Measurements from ENCODE around the gene HMG20B.

HMG20B gene

DNA sequence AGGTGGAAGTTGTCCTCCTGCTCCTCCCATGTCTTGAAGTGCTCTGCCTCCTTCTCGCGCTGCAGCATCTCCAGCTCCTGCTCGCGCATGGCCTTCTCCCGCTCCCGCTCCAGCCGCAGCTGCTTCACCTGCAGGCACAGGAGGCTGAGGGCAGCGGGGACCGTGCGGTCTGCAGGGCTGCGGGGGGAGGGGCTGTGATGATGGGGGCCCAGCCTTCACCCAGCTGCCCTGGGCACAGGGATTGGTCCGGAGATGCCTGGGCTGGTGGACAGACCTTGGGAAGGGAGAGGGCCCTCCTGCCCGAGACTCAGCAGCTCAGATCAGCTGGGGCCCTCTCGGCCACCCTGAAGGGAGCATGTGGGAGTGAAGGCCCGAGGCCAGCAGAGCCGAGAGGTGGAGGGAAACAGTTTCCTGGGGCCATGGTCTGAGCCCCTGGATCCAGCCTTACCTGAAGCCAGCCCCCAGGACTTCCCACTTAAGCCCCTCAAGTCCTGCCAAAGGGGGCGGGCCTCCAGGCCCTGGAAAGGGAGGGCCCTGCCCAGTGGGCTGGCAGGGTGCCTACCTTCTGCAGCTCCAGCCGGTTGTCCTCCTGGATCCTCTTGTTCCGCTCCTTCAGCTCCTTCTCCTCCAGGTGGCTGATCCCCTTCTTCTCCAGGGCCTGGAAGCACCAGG lies 47.5 kb downstream of the HMG20B start:
- TF ChIP-seq FOXM1 (IDR thresholded peaks at IDR 0.05; ENCODE audit: borderline replicate concordance, low read depth) (no peak), EGR1 (IDR thresholded peaks at IDR 0.05) (no peak), TCF12 (IDR thresholded peaks at IDR 0.05; ENCODE audit: low read depth) (no peak), RAD21 (IDR thresholded peaks at IDR 0.05; ENCODE audit: low read depth) (no peak), TAF1 (IDR thresholded peaks at IDR 0.05; ENCODE audit: low read depth) (no peak), ZBTB7A (IDR thresholded peaks at IDR 0.05; ENCODE audit: low read depth) (no peak), EP300 (IDR thresholded peaks at IDR 0.05; ENCODE audit: borderline replicate concordance) (no peak), TEAD4 (IDR thresholded peaks at IDR 0.05) (no peak), NFIC (IDR thresholded peaks at IDR 0.05) (no peak), YY1 (IDR thresholded peaks at IDR 0.05; ENCODE audit: low read depth) (no peak), CREB1 (IDR thresholded peaks at IDR 0.05; ENCODE audit: low read depth) (no peak), CEBPB (IDR thresholded peaks at IDR 0.05) (no peak)
- TF ChIP-seq, protein P1, sequence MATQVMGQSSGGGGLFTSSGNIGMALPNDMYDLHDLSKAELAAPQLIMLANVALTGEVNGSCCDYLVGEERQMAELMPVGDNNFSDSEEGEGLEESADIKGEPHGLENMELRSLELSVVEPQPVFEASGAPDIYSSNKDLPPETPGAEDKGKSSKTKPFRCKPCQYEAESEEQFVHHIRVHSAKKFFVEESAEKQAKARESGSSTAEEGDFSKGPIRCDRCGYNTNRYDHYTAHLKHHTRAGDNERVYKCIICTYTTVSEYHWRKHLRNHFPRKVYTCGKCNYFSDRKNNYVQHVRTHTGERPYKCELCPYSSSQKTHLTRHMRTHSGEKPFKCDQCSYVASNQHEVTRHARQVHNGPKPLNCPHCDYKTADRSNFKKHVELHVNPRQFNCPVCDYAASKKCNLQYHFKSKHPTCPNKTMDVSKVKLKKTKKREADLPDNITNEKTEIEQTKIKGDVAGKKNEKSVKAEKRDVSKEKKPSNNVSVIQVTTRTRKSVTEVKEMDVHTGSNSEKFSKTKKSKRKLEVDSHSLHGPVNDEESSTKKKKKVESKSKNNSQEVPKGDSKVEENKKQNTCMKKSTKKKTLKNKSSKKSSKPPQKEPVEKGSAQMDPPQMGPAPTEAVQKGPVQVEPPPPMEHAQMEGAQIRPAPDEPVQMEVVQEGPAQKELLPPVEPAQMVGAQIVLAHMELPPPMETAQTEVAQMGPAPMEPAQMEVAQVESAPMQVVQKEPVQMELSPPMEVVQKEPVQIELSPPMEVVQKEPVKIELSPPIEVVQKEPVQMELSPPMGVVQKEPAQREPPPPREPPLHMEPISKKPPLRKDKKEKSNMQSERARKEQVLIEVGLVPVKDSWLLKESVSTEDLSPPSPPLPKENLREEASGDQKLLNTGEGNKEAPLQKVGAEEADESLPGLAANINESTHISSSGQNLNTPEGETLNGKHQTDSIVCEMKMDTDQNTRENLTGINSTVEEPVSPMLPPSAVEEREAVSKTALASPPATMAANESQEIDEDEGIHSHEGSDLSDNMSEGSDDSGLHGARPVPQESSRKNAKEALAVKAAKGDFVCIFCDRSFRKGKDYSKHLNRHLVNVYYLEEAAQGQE (IDR thresholded peaks at IDR 0.05; ENCODE audit: low read depth) = no peak
- TF ChIP-seq, protein P2, sequence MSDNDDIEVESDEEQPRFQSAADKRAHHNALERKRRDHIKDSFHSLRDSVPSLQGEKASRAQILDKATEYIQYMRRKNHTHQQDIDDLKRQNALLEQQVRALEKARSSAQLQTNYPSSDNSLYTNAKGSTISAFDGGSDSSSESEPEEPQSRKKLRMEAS (IDR thresholded peaks at IDR 0.05) = no peak
- TF ChIP-seq, protein P3, sequence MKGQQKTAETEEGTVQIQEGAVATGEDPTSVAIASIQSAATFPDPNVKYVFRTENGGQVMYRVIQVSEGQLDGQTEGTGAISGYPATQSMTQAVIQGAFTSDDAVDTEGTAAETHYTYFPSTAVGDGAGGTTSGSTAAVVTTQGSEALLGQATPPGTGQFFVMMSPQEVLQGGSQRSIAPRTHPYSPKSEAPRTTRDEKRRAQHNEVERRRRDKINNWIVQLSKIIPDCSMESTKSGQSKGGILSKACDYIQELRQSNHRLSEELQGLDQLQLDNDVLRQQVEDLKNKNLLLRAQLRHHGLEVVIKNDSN (IDR thresholded peaks at IDR 0.05) = no peak

DNA sequence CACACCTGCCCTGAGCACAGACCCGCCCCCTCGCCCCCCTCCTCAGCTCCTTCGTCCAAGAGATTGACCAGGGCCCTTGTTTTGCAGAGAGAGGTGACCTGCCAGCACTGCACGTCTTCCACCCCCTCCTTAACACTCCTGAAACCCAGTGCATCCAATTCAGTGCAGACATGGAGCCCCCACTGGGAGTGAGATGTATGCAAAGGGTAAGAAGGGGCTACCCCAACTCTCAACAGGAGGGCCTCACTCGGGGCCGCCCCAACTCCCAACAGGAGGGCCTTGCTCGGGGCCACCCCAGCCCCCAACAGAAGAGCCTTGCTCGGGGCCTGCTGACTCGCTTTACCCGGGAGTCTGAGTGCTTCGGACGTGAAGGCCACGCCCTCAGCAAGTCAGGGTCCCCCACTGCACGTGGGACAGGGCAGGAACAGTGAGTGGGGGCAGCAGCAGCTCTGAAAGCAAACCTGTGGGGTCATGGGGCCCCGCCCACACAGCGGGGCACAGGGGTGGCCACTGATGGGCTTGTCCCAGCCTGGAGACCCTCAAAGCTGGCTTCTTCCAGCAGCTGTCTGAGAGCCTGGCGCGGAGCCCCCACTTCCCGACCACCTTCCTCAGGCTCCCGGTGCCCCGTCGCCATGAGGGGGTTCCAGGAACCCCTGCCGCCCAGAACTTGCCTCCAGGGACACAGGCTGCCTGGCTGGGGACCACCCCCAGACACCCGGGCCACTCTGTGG lies 48.2 kb downstream of the HMG20B start:
- TF ChIP-seq EGR1 (IDR thresholded peaks at IDR 0.05) = no peak
- TF ChIP-seq RAD21 (IDR thresholded peaks at IDR 0.05; ENCODE audit: low read depth) = no peak
- TF ChIP-seq TEAD4 (IDR thresholded peaks at IDR 0.05) = no peak
- TF ChIP-seq ZBTB7A (IDR thresholded peaks at IDR 0.05; ENCODE audit: low read depth) = no peak
- no peak for TF ChIP-seq CEBPB (IDR thresholded peaks at IDR 0.05)
- TF ChIP-seq, protein P2 (IDR thresholded peaks at IDR 0.05) = no peak
- no peak for TF ChIP-seq NFIC (IDR thresholded peaks at IDR 0.05)
- no peak for TF ChIP-seq YY1 (IDR thresholded peaks at IDR 0.05; ENCODE audit: low read depth)
- TF ChIP-seq, protein P3 (IDR thresholded peaks at IDR 0.05) = no peak
- no peak for TF ChIP-seq TCF12 (IDR thresholded peaks at IDR 0.05; ENCODE audit: low read depth)
- no peak for TF ChIP-seq TAF1 (IDR thresholded peaks at IDR 0.05; ENCODE audit: low read depth)
- TF ChIP-seq CREB1 (IDR thresholded peaks at IDR 0.05; ENCODE audit: low read depth) = no peak
- TF ChIP-seq EP300 (IDR thresholded peaks at IDR 0.05; ENCODE audit: borderline replicate concordance) = no peak
- TF ChIP-seq, protein P1 (IDR thresholded peaks at IDR 0.05; ENCODE audit: low read depth) = no peak
- TF ChIP-seq FOXM1 (IDR thresholded peaks at IDR 0.05; ENCODE audit: borderline replicate concordance, low read depth) = no peak

DNA sequence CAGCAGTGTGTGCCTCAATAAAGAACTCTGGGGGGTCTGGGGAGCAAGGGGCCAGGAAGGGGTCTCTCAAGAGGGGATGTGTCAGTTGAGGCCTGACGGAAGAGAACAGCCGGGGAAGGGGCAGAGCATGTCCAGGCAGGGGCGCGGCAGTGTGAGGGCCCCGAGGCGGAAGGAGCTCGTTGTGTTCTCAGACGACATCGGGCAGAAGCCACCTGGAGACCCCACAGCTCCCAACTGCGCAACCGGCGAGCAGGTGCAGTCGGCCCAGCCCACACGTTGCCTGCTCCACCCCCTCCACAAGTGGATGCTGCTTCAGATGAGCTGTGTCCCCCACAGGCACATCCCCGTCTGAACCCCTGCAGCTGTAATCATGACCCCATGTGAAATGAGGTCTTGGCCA lies 48.9 kb downstream of the HMG20B start:
- no peak for TF ChIP-seq TAF1 (IDR thresholded peaks at IDR 0.05; ENCODE audit: low read depth)

DNA sequence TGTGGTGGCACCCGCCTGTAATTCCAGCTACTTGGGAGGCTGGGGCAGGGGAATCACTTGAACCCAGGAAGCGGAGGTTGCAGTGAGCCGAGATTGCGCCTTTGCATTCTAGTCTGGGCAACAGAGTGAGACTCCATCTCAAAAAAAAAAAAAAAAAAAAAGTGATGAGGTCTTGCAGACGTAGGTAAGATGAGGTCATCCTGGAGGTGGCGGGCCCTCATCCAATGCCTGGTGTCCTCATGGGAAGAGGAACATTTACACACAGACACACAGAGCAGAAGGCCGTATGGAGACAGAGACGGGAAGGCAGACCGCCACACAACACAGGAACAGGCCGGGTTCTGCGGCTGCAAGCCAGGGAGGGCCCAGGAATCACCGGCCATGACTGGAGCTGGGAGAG lies 49.5 kb downstream of the HMG20B start:
- TF ChIP-seq FOXM1 (IDR thresholded peaks at IDR 0.05; ENCODE audit: borderline replicate concordance, low read depth) = no peak
- TF ChIP-seq NFIC (IDR thresholded peaks at IDR 0.05) = no peak

DNA sequence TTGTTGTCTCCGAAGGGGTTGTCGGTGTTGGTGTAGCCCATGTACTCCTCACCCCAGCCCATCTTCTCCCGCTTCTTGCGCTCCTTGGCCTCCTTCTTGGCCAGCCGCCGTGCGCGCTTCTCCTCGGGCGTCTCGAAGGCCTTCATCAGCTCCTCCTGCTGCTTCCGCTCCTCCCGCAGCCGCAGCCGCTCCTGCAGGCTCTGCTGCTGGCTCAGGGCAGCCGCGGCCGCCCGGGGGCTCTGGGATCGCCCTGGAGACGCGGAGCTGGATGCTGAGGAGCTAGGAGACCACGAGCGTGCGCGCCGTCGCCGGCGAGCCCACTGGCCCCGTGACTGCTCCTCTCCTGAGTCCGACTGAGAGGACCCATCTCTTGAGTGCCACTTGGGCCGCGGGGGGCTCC lies 51.0 kb downstream of the HMG20B start:
- TF ChIP-seq FOXM1 (IDR thresholded peaks at IDR 0.05; ENCODE audit: borderline replicate concordance, low read depth) (no peak), TEAD4 (IDR thresholded peaks at IDR 0.05) (no peak), EP300 (IDR thresholded peaks at IDR 0.05; ENCODE audit: borderline replicate concordance) (no peak)

DNA sequence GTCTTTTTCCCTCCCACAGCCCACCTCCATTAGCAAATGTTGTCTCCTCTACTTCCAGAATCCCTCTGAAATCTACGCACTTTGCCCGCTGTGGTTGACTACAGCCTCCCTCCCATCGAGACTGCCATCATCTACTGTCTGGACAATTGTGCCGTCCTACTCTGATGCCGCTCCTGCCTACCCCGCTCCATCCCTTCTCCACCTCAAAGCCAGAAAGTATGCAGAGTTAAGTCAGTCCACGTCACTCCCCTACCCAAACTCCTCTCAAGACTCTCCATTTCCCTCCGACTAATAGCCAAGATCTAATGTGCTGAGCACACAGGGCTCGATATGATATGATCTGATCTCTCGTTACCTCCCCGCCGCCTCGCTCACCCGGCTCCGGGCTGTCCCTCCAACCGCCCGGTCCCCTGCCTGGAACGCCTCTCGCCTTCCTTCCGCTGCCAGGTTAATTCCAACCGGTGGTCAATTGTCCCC lies 53.3 kb downstream of the HMG20B start:
- no peak for TF ChIP-seq TCF12 (IDR thresholded peaks at IDR 0.05; ENCODE audit: low read depth)
- no peak for TF ChIP-seq TAF1 (IDR thresholded peaks at IDR 0.05; ENCODE audit: low read depth)
- TF ChIP-seq, protein P3 (IDR thresholded peaks at IDR 0.05) = no peak
- TF ChIP-seq CEBPB (IDR thresholded peaks at IDR 0.05) = no peak
- no peak for TF ChIP-seq NFIC (IDR thresholded peaks at IDR 0.05)
- TF ChIP-seq EGR1 (IDR thresholded peaks at IDR 0.05) = no peak
- TF ChIP-seq EP300 (IDR thresholded peaks at IDR 0.05; ENCODE audit: borderline replicate concordance) = no peak
- TF ChIP-seq, protein P2 (IDR thresholded peaks at IDR 0.05) = no peak
- no peak for TF ChIP-seq ZBTB7A (IDR thresholded peaks at IDR 0.05; ENCODE audit: low read depth)
- TF ChIP-seq RAD21 (IDR thresholded peaks at IDR 0.05; ENCODE audit: low read depth) = no peak
- TF ChIP-seq, protein P1 (IDR thresholded peaks at IDR 0.05; ENCODE audit: low read depth) = no peak
